ENCODE results near the gene TMEM126A.

GRCh38 chr11:85698195-85698594 is 50.4 kb downstream of the TMEM126A start:
- TF ChIP-seq POLR2AphosphoS5 (IDR thresholded peaks at IDR 0.05; ENCODE audit: low read depth, low read length) (no peak), REST (IDR thresholded peaks at IDR 0.05; ENCODE audit: insufficient read depth in 1 of 2, low read depth in 2 of 2, low read length in 2 of 2) (no peak), TAF1 (IDR thresholded peaks at IDR 0.05; ENCODE audit: borderline replicate concordance, insufficient read depth, low read length) (no peak)

Measured in PFSK-1 (cell line).